ENCODE data around the gene GNG12.
A peak's percentile ranks its signal among the peaks of the same experiment; 100 is the strongest.
"Not testable (repeated sequence)": the region's sequence is repeated elsewhere in the genome, so short reads cannot be mapped to it uniquely, and the experiment has no call there.

GNG12 gene

GRCh38 chr1:67675800-67676199 is 157.5 kb downstream of the GNG12 start:
- no peak for DNase-seq

DNA sequence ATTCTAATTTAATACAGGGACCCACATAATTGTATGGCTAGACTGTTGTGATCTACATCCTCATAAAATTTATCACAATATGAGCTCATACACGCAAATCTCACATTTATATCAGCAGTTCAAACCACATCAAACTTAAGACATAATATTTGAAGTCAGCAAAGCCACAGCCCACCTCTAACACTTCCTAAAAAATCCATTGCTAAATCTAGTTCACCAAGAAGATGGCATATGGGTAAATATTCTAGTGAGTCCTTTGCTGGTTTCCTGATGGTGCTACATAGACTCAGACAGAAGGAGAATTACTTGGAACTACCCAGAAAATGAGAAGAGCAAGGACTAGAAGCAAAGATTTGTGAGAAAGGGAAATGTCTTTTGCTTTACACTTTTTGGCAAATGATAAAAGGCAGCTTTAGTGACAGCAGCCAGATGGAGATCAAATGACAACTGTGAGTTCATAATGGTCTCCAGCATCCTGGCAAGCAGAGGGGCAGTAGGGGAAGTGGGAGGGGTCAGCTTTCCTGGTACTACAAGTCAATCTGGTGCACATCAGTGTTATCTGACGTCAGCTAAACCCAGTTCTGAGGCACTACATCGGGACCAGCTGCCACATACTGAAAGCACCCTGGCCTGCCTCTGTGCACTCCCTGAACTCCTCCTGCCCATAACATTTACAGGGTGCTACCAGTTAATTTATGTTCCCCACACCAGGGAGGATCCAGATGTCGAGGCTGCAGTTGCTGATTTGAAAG is 158.8 kb downstream of the GNG12 start:
- peak; percentile 39 for DNase-seq

DNA sequence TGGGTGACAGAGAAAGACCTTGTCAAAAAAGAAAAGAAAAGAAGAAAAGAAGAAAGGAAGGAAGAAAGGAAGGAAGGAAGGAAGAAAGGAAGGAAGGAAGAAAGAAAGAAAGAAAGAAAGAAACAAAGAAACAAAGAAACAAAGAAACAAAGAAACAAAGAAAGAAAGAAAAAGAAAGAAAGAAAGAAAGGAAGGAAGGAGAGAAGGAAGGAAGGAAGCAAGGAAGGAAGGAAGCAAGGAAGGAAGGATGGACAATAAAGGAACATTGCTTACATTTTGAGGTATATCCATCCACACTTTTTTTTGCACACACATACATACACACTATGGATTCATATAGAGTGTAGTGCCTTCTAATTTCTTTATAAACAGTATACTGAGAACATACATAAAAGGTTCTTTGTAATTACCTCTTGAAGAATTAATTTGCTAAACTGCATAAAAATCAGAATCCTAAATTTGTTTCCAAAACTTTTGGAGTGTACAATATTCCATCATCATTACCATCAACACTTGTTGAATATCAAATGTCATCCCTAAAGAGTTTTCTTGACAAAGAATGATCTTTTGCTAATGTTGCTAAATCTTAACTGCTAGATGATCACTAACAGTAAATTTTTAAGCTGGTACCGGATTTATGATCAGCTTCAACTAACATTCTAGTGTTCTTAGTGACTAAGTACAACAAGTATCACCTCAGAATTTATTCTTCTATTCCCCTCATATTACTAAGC is 159.6 kb downstream of the GNG12 start:
- no peak for DNase-seq

DNA sequence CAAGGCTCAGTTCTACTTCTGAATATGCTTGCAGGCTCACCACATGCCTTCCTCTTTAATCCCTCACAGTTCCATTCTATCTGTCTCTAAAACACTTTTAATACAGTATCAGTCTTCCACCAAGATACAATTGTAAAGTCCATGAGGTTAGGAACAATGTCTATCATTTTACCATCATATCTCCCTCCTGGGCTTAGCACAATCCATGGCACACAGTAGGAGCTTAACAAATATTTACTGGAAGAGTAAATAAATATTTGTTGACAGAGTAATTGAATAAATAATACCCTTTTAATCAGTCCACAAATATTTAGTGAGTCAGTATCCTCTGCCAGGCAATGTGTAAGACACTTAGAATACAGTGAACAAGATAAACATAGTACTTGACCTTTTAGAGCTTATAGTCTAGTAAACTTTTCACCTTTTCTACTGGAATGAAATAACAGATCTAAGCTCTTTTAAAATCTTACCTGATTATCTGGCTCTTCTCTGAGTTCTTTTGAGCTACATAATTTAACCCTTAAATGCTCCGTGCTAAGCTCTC is 160.9 kb downstream of the GNG12 start:
- no peak for DNase-seq

DNA sequence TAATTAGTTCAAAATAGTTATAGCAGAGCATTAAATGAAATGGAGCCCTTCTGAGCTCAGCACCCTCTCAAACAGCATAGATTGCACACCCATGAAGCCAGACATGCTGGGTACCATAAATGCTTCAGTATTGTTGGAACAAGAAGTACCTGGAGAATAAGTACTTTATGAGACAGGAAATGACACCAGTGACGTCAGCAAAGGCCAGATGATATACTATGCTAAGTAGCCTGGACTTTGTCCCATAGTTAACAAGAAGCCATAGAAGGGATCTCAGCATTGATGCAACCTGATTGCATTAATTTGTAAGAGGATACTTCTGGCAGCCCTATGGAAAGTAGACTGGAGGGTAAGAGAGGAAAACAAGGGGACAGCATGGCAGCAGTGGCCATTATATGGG is 164.6 kb downstream of the GNG12 start:
- no peak for DNase-seq

GRCh38 chr1:67666636-67667035 is 166.6 kb downstream of the GNG12 start:
- DNase-seq: no peak

GRCh38 chr1:67665307-67665706 is 168.0 kb downstream of the GNG12 start:
- not testable (repeated sequence) for DNase-seq

DNA sequence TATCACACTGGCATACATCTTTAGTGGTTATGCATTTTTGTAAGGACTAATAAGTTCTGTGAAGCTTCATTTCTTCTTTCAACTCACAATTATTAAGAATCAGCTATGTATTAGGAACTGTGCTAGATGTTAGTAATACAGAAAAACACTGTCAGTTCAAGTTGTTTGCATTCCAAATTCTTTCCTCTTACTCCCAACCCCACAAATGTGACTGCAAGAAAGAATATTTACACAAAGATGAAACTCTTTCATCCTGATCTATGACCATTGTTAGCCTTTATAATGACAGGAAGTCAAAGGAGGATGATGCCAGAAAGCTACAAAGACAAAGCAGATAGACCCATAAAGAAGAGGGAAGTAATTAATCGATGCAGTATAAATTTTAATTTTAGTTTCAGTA is 169.2 kb downstream of the GNG12 start:
- no peak for DNase-seq

GRCh38 chr1:67662884-67663283 is 170.4 kb downstream of the GNG12 start:
- no peak for DNase-seq

- no peak for DNase-seq
Observed at GRCh38 chr1:67659229-67659628, 174.0 kb downstream of the GNG12 start.

GRCh38 chr1:67657152-67657551 is 176.1 kb downstream of the GNG12 start:
- not testable (repeated sequence) for DNase-seq

- no peak for DNase-seq
Observed at GRCh38 chr1:67655581-67655980, 177.7 kb downstream of the GNG12 start.

DNA sequence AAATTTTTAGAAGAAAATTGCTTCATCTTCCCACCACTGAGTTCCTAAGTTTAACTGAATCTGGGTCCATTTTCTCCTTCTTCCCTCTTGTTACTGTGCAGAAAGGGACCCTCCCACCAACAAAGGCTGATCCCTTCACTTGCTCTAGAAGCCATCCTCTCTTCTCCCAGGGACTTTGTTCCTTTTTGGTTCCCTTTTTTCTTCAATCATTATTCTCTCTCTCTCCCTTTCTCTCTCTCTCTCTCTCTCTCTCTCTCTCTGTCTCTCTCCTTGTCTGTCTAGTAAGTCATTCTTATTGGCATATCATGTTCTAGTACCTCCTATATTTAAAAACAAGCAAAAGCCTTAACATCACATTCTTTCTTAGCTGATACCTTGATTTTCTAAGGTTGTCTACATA is 180.0 kb downstream of the GNG12 start:
- DNase-seq: no peak

DNA sequence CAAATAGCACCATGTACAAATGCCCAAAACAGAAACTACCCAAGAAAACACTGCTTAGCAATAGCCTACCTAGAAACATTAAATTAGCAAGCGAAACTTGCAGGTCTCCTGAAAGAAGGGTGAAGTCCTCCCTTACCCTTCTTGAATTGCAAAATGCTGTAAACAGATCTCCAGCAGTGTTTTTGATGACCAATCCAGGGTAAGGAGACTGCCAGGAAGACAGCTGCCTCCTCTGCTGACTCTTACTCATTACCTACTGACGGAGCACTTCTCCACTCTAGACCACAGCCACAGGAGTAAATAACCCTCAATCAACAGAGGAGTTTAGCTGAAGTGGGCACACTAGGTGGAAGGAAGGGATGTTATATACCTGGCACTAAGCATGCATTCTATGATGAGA is 180.5 kb downstream of the GNG12 start:
- no peak for DNase-seq
